GM20000 (cell line): ENCODE results near the gene KRT35.

Experiments used
- DNase-seq: peaks from one replicate; pipeline ENCODE4 v3.0.0; 2012; ENCODE audit warnings: low spot score
- TF ChIP-seq, protein P1 (sequence below): IDR thresholded peaks from 2 replicates; pipeline ENCODE4 v1.5.1; 2012; ENCODE audit warnings: mild to moderate bottlenecking, control low read depth; ENCODE audit errors: extremely low read depth, missing control alignments

The KRT35 gene

DNA sequence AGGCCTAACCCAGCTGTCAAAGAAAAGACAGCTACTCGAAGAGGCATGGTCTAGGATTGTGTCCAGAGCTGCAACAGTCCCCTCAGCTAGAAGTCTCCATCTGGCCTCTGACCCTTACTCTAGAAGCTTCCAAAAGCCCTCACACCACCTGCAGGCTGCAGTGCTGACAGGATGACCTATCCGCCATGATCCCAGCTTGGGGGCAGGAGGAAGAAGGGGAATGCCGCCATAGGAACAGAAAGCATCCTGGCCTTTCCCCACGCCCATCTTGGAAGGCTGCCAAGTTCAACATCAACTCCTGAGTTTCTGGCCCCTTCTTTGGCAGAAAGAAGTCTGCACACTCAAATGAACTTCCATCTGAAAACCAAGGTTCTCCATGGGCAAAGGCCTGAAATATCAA lies 11.8 kb upstream of the KRT35 start:
- TF ChIP-seq, protein P1, sequence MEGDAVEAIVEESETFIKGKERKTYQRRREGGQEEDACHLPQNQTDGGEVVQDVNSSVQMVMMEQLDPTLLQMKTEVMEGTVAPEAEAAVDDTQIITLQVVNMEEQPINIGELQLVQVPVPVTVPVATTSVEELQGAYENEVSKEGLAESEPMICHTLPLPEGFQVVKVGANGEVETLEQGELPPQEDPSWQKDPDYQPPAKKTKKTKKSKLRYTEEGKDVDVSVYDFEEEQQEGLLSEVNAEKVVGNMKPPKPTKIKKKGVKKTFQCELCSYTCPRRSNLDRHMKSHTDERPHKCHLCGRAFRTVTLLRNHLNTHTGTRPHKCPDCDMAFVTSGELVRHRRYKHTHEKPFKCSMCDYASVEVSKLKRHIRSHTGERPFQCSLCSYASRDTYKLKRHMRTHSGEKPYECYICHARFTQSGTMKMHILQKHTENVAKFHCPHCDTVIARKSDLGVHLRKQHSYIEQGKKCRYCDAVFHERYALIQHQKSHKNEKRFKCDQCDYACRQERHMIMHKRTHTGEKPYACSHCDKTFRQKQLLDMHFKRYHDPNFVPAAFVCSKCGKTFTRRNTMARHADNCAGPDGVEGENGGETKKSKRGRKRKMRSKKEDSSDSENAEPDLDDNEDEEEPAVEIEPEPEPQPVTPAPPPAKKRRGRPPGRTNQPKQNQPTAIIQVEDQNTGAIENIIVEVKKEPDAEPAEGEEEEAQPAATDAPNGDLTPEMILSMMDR = no peak
- DNase-seq = no peak

DNA sequence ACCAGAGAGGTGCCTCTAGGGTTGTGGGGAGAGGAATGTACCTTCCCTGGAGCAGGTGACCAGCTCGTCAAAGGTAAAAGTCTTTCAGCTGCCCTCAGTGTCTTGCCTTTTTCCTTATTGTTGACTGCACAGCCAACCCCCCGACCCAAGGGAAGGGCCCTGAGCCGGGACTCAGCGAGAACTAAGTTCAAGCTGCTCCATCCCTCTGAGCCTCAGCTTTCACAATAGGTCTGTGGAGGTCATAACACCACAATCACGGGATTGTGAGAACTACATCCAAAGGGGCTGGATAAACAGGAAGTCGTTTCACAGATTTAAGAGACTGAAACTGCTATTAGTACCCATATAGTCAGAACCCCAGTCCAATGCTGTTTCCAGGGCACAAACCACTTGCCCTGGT lies 11.4 kb upstream of the KRT35 start:
- TF ChIP-seq, protein P1 = no peak
- DNase-seq = no peak

DNA sequence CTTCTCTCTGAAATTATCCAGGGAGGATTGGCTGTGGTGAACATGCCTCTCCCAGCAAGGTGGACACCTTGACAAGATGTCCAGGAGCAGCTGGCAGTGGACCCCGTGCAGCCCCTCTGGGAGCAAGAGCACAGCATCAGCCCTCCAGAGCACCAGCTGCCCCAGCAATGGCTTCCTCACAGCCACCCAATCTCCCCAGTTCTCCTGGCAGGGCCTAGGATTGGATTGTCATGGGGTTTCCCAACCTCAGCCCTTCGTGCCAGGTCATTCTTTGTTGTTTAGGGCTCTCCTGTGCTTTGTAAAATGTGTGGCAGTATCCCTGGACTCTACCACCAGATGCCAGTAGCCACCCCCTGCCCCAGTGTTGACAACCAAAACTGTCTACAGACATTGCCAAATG lies 10.5 kb upstream of the KRT35 start:
- DNase-seq = no peak
- TF ChIP-seq, protein P1 = no peak

DNA sequence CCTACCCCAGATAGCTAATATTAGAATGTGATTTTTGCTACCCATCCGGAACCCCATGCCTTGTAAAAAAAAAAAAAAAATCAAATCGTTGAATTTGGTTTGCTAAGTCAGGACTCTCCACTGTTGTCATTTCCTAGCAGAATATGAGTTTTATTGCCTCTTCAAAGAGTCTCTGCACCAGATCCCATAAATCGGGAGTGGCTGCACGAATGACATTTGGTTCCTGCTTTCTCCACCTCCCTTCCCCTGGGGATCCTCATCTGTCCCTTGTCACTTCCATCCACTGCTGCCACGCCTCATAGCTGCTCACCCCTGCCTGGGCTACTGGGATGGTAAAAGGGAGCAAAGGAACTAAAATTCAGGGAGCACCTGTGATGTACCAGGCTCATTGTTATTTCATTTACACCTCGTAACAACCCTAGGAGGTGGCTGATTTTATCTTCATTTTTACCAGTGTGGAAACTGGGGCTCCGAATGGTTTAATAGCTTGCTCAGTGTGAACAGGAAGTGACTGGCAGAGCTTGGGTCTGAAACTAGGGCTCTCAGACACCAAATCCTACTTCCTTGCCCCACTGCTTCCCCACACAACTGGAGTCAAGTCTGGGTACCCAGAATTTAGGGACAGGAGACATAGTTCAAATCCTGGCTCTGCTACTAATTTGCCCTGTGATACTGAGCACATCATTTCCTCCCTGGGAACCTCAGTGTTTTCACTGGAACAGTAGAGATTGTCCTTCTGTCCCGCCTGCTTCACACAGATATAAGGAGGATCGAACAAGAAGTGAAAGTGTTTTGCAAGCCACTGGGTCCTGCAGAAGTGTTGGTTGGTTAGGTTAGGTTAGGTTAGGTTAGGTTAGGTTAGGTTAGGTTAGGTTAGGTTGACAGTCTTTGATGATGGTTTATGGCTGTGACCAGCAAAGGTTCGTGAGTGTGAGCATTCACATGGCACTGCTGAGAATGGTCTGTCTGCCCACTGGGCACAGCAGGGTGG lies 9.3 kb upstream of the KRT35 start:
- TF ChIP-seq, protein P1 = no peak
- no peak for DNase-seq

DNA sequence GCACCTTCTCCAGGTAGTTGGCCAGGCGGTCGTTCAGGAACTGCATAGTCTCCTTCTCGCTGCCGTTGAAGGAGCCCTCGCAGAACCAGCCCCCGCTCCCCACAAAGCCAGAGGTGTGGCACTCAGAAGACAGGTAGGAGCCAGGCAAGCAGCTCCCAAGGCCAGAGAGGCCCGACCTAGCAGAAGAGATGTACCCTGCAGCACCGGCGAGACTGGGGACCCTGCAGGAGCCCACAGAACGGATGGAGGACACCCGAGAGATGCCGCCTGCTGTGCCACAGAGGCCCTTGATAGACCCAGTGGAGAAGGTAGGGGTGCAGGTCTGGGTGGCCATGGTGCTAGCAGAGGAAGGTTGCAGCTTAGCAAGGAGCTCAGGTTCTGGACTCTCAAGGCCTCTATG lies 8.6 kb upstream of the KRT35 start, which contains the start of gene KRT36:
TSS of gene KRT36 (minus strand) at position 380 of the 400 bp plus-strand sequence. CDS start at position 334, 46 bp downstream.
- DNase-seq = no peak
- TF ChIP-seq, protein P1 = no peak

DNA sequence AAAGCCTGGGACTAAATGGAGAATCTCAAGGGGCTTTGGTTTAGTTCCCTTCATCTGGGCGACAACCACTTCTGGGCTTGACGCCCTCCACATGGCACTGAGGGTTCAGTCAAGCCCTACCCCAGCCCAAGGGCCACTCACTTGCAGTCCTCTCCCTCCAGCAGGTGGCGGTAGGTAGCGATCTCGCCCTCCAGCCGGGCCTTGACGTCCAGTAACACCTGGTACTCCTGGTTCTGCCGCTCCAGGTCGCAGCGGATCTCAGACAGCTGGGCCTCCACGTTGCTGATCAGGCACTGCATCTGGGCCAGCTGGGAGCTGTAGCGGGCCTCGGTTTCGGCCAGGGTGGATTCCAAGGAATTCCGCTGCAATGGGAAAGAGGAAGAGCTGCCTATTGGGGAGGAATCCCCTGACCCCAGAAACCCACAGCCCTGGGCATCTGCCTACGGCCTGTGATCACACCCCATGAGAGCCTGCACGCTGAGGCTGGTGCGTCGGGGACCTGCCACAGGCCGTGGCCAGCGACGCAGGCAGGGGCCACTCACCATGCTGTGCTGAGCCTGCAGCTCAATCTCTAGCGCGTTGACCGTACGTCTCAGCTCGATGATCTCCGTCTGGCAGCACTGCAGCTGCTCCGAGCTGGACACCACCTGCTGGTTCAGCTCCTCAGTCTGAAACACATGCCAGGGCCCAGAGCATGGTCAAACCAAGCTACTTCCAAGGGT lies 6.0 kb upstream of the KRT35 start:
- peak; percentile 38 for DNase-seq
- TF ChIP-seq, protein P1 = peak; percentile 64

DNA sequence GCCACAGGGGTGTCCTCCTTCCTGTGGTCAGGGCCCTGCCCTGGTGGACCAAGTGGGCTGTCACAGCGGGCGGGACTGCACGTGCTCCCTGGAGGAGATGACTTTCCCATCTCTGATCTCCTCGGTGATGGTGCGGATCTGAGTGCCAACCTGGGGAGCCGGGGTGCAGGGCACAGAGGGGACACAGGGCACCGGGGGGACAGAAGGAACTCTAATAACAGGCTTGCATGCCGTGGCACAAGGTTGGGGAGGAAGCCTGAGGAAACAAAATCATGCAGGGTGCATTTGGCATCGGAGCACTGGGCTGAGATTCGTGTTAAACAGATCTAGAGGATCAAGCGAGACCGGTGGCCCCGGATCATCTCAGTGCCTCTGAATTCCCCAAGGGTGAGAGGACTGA lies 5.4 kb upstream of the KRT35 start:
- no peak for DNase-seq

More for the DNA sequence above, 5.4 kb upstream of the KRT35 start:
- TF ChIP-seq, protein P1 = no peak
